Activated CD4-positive, alpha-beta T cell treated with anti-CD3 and anti-CD28 coated beads for 48 hours (primary cell): ENCODE results near the gene SH3BGRL2.
"Not testable (repeated sequence)": the region's sequence is repeated elsewhere in the genome, so short reads cannot be mapped to it uniquely, and the experiment has no call there.

ENCODE experiments used
- DNase-seq: peaks from one replicate; pipeline ENCODE4 v3.0.0-alpha.2; 2020

Gene SH3BGRL2

GRCh38 chr6:79650950-79651349 is 19.8 kb downstream of the SH3BGRL2 start:
- no peak for DNase-seq

GRCh38 chr6:79656134-79656533 is 25.0 kb downstream of the SH3BGRL2 start:
- DNase-seq: no peak

- DNase-seq: no peak
Measured at GRCh38 chr6:79657238-79657637, 26.1 kb downstream of the SH3BGRL2 start.

GRCh38 chr6:79663655-79664054 is 32.5 kb downstream of the SH3BGRL2 start:
- DNase-seq: not testable (repeated sequence)

- DNase-seq: no peak
Measured at GRCh38 chr6:79665725-79666551, 34.8 kb downstream of the SH3BGRL2 start.

GRCh38 chr6:79666634-79667033 is 35.5 kb downstream of the SH3BGRL2 start:
- DNase-seq: no peak

- no peak for DNase-seq
Measured at GRCh38 chr6:79668381-79668780, 37.3 kb downstream of the SH3BGRL2 start.

- no peak for DNase-seq
Measured at GRCh38 chr6:79669766-79670165, 38.6 kb downstream of the SH3BGRL2 start.

GRCh38 chr6:79670789-79671188 is 39.7 kb downstream of the SH3BGRL2 start:
- DNase-seq: no peak

- peak; percentile 59 for DNase-seq
Measured at GRCh38 chr6:79671600-79672266, 40.6 kb downstream of the SH3BGRL2 start.

- no peak for DNase-seq
Measured at GRCh38 chr6:79672631-79673111, 41.5 kb downstream of the SH3BGRL2 start.

GRCh38 chr6:79673947-79674346 is 42.8 kb downstream of the SH3BGRL2 start:
- DNase-seq: no peak

GRCh38 chr6:79676785-79677736 is 45.9 kb downstream of the SH3BGRL2 start:
- DNase-seq: no peak

GRCh38 chr6:79682682-79683081 is 51.6 kb downstream of the SH3BGRL2 start:
- not testable (repeated sequence) for DNase-seq

GRCh38 chr6:79684876-79685275 is 53.7 kb downstream of the SH3BGRL2 start:
- no peak for DNase-seq

GRCh38 chr6:79686707-79687309 is 55.7 kb downstream of the SH3BGRL2 start:
- no peak for DNase-seq

- DNase-seq: no peak
Measured at GRCh38 chr6:79687759-79688158, 56.6 kb downstream of the SH3BGRL2 start.

GRCh38 chr6:79694156-79694555 is 63.0 kb downstream of the SH3BGRL2 start:
- no peak for DNase-seq

GRCh38 chr6:79694623-79695343 is 63.7 kb downstream of the SH3BGRL2 start:
- DNase-seq: no peak

GRCh38 chr6:79697430-79697829 is 66.3 kb downstream of the SH3BGRL2 start:
- DNase-seq: no peak

- DNase-seq: no peak
Measured at GRCh38 chr6:79699606-79700005, 68.5 kb downstream of the SH3BGRL2 start.

GRCh38 chr6:79702691-79703090 is 71.6 kb downstream of the SH3BGRL2 start:
- DNase-seq: peak; percentile 22
